H1 (cell line): Measurements from ENCODE around the gene CD248. TPM values are rescaled to one million over a fixed set of nuclear protein-coding genes. Genes with fewer than 3 reads are reported as not detected.

Experiments used
- CEBPB ChIP-seq: IDR thresholded peaks from 2 replicates; pipeline ENCODE4 v1.6.1; 2012; ENCODE audit warnings: low read depth, low read length
- CTCF ChIP-seq, 3 experiments: IDR thresholded peaks; 1 replicate in 2 of 3; 2 replicates in 1 of 3; pipeline versions ENCODE4 v1.5.1 to v1.6.1; 2011; ENCODE audit warnings: low read length in 3 of 3, mild to moderate bottlenecking in 3 of 3, inconsistent platforms in 2 of 3, low read depth in 1 of 3, moderate library complexity in 1 of 3; ENCODE audit not compliant: insufficient read depth in 1 of 3; ENCODE audit errors: control extremely low read depth in 1 of 3
- E2F6 ChIP-seq: IDR thresholded peaks from 2 replicates; pipeline ENCODE4 v1.6.1; 2012; ENCODE audit warnings: inconsistent platforms
- NANOG ChIP-seq: IDR thresholded peaks from 2 replicates; pipeline ENCODE4 v1.6.1; 2011; ENCODE audit warnings: low read length, low read depth, mild to moderate bottlenecking, inconsistent platforms; ENCODE audit not compliant: insufficient read depth, poor library complexity, severe bottlenecking
- SIRT6 ChIP-seq: IDR thresholded peaks from one replicate; pipeline ENCODE4 v1.7.1; 2012; ENCODE audit warnings: low read length, inconsistent platforms
- TAF1 ChIP-seq: IDR thresholded peaks from 2 replicates; pipeline ENCODE4 v1.6.1; 2011; ENCODE audit warnings: mild to moderate bottlenecking, low read depth, low read length
- polyA plus RNA-seq, 7 experiments: library from polyadenylated mRNA; depleted of rRNA in 3 of 7; stranded (reverse) in 5 of 7; unstranded in 2 of 7; fragments of >200 nt in 5 of 7; fragments of 200-250 nt in 2 of 7; gene quantifications; 1 replicate in 5 of 7; 2 replicates in 1 of 7; 4 replicates in 1 of 7; pipeline versions ENCODE4 v1.2.1 to v1.2.3, GENCODE V29; 2011 to 2013; ENCODE audit warnings: missing spikeins in 2 of 7, mixed read lengths in 2 of 7
- total RNA-seq: library from RNA; stranded (reverse); fragmentation: NEBNext Ultra II Directional; extraction: Animal tissue kit (Norgen Biotek cat#: 25700); gene quantifications from 2 replicates; pipeline ENCODE4 v1.2.1, GENCODE V29; 2021

The CD248 gene
- total and polyA plus RNA-seq, 2 of the 8 experiments (the other 6 are each of a cell fraction or from before 2014, with no cell fraction given) = 2.7 to 3.9 TPM

DNA sequence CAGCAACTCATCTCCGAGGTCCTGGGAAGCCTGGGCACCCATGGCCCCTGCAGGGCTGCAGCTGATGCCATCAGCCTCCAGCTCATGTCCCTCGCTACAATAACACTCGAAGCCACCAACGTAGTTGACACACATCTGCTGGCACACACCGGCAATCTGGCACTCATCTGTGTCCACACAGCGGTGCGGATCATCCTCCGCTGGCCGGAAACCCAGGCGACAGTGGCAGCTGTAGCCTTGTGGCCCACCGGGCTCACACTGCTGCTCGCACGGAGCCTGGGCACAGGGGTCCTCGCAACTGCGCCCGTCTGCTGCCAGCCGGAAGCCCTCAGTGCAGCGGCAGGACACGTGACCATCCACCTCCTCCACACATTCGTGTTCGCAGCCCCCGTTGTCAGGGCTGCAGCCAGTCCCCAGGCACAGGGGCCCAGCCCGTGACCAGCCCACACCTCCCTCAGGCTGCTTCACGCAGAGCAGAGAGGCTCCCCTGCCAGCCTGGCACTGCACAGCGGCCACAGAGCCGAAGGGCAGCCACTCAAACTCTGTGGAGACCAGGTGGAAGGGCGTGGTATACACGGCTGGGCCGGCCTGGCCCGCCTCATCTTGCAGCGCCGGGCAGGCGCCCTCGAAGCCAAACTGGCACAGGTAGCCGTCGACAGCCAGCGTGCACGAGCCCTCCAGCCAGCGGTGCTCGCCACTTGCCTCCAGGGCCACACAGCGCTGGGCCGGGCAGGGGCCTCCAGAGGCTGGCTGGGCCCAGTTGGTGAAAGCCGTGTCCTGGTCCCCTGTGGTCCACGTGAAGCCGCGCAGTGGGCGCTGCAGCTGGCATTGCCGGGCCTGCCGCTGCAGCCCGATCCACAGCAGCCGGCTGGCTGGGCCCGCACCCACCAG, 678 bp downstream of the CD248 start (continued):
- TF ChIP-seq CTCF (IDR thresholded peaks at IDR 0.05; ENCODE audit: control extremely low read depth in 1 of 3, insufficient read depth in 1 of 3, low read depth in 1 of 3, low read length in 3 of 3) = no peak
- TF ChIP-seq E2F6 = no peak
- TF ChIP-seq NANOG = no peak
- no peak for TF ChIP-seq CEBPB
- no peak for TF ChIP-seq TAF1
- no peak for TF ChIP-seq SIRT6
